Tongue (tissue), 2 donors: ENCODE measurements around the gene DNAI7. TPM values are rescaled to one million over a fixed set of nuclear protein-coding genes. Genes with fewer than 3 reads are reported as not detected.

Source experiments
- DNase-seq: peaks from one replicate; pipeline ENCODE4 v3.0.0-alpha.2; 2015
- total RNA-seq: library from RNA; depleted of rRNA; stranded (reverse); fragments of >200 nt; gene quantifications from one replicate; pipeline ENCODE4 v1.2.3, GENCODE V29; 2014

The DNAI7 gene, protein sequence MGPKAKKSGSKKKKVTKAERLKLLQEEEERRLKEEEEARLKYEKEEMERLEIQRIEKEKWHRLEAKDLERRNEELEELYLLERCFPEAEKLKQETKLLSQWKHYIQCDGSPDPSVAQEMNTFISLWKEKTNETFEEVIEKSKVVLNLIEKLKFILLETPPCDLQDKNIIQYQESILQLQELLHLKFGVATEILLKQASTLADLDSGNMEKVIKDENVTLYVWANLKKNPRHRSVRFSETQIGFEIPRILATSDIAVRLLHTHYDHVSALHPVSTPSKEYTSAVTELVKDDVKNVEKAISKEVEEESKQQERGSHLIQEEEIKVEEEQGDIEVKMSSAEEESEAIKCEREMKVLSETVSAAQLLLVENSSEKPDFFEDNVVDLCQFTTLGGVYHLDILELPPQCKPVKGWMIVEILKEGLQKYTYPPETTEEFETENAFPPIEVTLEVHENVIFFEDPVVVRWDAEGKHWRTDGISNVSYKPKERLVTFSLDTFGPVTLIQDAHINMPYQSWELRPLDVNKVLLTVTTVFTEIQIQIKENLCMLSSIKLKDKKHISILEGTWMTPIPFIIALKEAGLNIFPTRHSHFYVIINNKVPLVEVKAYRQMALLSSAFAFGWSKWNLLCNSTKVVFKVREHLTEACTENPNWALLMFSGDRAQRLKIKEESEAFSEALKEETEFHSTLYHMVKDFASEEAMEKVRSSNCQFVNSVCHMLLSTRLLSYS
- total RNA-seq = 1.5 TPM

DNA sequence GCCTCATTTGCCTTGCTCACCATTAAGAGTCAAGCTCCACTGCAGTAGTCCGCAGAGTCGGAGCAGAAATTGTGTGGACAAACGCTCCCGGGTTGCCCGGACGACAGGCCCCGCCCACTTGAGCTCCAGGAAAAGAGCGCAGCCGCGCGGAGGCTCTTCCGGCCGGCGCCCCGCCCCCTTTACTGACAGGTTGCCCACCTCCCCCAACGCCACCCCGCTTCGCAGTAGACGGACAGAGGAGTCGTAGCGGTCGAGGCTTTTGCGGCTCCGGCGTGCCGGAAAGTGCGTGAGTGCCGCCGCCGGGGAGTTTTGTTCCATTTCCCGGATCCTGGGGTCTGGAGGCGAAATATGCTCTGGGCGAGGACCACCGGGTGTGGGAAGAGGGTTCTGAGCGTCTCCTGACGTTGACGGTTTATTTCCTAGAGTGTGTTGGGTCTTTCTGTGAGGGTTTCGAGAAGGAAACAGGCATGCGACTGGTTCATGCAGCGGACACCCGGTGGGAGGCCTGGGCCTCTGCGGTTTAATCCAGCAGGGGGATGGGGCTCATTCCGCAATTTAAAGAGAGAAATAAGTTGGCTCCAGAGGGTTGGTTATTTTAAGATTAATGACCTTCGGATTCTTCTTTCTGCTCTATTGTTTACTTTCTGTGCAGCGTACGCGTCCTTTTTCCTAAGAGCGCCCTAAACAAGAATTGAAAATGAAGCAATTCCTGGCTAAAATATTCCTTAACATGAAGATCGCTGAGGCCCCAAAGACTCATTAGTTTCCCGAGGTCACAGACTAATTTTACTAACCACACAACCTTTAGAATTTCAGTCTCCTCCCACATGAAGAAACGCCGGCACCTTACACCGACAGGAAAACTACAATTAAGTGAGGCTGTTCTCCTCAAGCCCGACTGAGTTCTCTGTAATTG is at the start of gene DNAI7, which contains the start of gene ETFRF1:
Gene DNAI7 (minus strand): TSS at position 105 of the 916 bp plus-strand sequence. CDS start 82 bp downstream, at position 23.
Gene ETFRF1 (plus strand): TSS at position 182 of the 916 bp plus-strand sequence. CDS start 8,720 bp downstream, outside the sequence.
- DNase-seq = peak; percentile 99

DNA sequence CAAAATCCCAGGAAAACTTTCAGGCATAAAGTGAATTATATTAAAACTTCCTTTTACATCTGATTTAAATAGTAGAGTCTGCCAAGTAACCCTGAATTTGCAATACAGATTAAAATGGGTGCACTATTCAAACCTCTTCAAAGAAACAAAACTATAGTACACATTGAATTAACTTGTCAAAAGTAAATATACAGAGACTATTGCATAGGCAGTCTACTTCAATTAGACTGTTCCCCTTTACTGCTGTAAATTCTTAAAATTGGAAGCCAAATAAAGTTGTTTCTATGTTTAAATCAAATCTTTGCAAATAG is 48.7 kb upstream of the DNAI7 start:
- DNase-seq = no peak

DNA sequence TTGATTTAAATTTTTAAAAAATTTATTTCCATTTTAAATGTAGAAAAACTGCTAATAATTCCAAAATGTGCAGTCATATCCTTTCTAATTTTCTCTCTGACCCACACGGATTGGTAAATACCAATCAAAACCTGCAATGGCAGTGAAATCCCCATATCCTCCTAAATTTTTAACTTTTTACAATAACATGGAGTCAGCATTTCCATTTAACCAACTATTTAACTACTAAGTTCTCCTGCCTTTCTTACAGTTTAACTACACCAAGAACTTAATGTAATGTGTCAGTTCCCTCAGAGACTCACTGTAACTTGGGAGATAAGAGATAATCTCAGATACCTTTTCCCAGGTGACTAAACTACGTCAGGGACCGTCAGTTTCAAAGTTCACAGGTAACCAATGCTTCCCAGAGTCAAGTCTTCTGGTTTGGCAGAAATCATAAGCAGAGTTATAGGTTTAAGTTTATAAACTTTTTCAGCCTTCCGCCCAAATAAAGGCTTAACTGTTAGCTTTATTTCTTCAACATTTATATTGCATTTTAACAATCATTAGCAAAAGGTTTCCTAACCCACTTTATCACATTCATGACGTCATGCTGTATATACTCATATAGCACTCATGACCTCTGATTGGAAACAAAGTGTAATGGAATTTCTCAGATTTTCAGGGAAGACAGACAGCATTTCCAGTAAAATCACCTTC is 48.2 kb upstream of the DNAI7 start:
- DNase-seq = no peak

DNA sequence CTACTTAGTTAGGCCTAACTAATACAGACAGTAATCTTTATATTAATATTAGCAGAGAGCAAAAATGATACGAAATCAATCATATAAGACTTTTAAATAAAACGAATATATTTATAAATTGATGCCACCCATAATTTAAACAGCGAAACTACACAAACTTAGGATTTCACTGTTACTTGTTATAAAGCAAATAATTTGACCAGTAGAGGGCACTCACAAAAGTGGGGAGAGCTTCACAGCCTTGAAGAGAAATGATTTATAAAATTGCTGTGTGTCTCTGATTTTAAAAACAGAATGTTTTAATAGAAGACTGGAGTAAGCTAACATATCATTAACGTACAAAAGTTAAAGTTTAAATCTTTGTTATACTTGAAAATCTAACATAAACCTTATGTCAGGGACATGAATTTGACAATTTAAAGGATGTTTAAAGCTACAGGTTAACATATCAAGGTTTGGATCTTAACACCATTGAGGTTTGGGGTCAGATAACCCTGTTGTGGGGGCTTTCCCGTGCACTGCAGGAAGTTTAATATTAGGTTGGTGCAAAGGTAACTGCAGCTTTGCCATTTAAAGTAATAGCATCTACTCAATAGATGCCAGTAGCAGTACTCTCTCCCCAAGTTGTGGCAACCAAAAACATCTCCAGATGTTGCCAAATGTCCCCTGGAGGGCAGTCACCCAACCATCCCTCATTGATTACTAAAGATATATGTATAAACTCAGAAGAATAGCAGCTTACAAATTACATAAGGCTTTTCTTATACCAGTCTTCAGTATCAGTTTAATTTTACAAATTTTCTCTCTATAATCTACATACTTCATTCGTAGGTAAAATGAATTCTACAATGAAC is 46.4 kb upstream of the DNAI7 start:
- DNase-seq = peak; percentile 71

DNA sequence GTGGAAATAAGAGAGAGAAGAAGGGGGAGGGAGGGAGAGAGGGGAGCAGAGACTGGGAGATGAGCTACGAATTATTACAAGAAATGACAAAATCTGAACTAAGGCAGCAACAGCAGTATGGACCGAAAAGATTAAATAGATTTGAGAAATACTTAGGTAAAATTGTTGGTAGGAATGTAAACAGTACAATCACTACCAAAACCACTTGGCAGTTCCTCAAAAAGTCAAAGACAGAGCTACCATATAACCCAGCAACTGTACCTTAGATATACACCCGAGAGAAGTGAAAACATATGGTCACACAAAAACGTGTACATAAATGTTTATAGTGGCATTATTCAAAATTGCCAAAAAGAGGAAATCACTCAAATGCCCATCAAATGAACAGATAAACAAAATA is 41.7 kb upstream of the DNAI7 start:
- DNase-seq = no peak

DNA sequence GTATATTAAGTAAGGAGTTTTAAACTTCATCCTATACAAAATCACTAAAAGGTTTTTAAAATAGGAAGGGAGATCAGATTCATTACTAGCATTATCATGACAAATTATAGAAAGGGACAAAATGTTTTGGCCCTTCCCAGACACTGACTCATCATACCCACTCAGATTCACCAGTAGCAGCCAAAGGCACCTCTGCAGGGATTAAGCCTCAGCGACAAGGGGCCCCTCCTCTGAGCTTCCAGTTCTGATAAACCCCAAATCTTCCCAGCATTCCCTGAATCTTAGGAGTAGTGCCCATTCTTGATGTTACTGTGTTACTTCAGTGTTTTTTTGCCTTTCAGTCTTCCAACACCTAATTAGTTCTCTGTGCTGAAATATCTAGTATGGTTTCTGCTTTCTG is 41.2 kb upstream of the DNAI7 start:
- DNase-seq = no peak

DNA sequence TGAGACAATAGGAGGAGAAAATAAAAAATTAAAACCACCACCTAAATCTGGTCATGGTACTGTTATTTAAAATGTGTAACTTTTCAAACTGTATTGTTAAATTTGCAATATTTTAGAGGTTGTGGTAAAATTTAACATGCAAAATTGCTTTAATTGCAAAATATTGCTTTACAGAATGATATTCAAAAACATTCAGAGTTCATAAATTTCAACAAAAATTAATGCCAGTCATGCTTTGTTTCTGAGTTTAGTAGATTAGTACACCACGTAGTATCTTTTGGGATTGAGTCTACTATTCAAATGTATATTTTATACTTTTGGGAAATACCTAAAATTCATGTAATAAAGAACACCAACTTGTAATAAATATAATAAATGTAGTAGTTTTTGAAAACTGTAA is 18.4 kb upstream of the DNAI7 start:
- DNase-seq = no peak

DNA sequence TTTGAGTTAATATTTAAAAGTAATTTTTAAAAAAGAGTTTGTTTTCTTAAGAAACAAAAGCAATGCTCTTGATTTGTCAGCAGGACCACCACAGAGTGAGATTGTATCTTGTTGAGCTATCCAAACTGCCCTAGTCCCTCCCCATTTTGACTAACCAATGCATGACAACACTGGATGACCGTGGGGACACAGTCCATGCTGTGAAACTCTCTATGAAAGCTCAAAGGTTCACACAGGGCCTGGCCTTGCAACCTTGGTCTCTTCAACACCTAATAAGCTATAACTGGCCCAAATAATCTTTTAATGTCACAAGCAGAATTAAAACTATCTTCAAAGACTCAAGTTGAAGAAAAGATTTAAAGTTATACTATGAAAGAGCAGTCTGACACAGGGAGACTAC is 13.6 kb upstream of the DNAI7 start:
- no peak for DNase-seq

DNA sequence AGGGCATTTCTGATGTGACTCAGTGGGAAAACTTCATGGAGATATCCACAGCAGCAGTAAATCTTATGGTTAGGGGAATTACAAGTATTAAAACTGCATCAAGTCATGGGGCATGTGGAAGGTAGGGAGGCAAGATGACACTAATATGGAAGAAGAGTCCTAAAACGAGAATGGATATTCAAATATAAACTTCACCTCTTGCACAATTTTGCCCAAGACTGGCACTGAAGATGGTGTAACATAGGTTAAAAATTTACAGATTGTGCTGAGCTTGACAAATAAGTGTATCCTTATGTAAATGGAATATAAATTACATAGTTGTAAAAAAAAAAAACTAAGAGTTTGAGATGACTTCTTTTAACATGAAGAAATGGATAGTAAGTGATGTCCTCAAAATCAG is 12.9 kb upstream of the DNAI7 start:
- DNase-seq = no peak

DNA sequence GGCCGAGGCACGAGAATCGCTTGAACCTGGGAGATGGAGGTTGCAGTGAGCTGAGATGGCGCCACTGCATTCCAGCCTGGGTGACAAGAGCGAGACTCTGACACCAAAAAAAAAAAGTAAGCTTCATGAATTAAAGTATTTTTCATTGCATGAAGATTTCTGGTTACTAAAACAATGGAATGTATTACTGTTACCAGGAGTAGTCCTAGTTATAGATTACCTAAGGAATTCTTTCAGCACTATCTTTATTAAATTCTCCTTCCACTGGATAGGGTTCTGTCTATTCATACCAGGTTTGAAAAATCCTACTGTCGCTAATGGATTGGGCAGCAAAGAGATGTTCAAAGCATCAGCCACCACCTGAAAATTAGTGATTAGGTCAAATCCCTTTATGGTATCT is 12.5 kb upstream of the DNAI7 start:
- no peak for DNase-seq

DNA sequence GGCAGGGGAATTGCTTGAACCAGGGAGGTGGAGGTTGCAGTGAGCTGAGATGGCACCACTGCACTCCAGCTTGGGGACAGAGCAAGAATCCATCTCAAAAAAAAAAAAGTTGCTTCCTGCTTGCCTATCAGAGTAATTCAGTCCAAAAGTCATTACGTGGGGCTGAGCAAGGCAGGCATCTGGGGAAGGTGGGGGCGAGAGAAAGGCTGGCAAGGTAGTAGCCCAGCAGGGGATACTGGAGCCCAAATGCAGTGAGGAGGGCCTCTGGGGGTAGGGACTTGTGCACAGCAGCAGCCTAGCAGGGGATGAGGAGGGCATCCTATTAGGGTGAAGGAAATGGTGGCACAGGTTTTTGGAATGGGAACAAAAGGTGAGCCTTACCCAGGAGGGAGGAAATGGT is 7.2 kb upstream of the DNAI7 start:
- DNase-seq = no peak

DNA sequence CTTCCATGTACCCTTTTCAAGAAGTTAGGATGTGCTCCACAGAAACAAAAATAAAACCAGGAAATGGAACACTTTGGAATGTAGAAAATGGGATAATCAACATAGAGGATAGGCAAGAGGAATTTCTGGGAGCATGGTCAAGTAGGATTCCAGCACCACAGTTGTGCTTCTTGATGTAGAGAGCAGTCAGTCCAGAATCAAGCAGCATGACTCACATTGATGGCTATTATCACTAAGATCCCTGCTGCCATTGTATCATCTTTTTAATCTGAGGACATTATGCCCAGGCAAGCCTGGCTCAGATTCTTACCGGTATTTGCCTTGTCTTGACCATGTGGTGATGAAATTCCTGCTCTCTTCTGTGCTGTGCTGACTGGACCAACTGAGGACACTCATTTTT is 5.7 kb upstream of the DNAI7 start:
- no peak for DNase-seq

DNA sequence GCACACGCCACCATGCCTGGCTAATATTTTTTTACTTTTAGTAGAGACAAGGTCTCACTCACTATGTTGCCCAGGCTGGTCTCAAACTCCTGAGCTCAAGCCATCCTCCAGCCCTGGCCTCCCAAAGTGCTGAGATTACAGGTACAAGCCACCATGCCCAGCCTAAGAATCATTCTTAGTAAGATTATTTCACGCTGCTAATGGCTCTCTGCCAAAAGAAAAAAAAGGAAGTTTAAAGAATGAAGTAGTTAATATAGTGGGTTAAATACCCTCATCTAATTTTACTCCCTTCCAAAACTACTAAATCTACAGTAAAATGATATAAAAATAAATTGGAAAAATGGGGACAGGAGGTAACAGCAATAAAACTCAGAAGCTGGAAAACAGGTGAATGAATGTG is 2.6 kb upstream of the DNAI7 start:
- DNase-seq = no peak

DNA sequence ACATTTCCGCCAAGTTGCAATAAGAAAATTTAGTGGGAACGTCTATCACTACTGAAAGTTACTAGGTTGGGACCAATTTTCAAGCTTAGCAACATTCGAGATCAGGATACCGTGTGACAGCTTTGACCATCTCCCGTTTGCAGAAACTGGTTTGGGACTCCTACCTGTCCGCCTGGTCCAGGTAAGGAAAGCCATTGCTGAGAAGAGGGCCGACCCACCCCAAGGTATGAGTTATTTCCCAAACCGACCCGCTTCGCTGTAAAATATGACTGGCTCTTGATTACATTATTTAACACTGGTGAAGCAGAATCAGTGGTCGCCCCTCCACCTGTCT is 271 bp downstream of the DNAI7 start:
- DNase-seq = no peak

DNA sequence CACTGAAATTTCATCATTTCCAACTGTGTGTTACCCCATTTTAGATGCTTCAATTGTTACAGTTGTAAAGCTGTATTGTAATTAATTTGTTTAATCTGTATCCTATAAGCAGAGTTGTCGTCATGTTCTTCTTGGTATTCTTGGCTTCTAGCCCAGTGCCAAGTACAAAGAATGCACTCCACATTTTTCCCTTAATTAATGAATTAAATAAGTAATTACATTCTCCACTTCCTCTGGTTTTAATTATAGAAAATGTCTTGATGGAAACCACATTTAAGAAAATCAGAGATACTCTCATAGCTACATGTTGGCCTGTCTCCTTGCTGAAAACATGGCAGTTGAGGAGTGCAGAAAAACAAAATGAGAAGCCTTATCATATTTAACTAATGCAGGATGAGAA is 746 bp downstream of the DNAI7 start:
- DNase-seq = peak; percentile 43

DNA sequence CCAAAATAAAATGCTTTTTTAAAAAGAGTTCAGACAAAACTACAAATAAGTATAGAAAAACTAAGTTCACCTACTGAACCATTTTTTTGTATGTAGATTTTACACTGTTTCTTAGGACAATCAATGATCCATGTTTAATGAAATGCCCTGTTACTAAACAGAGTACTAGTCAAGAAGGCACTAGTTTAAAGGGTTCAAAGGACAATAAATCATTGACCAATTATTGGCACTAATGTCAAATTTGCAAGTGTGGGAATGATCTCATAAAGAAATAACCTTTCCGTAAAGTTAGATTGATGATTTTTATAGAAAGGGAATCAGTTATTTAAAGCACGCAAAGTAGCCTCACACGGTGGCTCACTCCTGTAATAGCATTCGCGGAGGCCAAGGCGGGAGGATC is 4.2 kb downstream of the DNAI7 start:
- no peak for DNase-seq

DNA sequence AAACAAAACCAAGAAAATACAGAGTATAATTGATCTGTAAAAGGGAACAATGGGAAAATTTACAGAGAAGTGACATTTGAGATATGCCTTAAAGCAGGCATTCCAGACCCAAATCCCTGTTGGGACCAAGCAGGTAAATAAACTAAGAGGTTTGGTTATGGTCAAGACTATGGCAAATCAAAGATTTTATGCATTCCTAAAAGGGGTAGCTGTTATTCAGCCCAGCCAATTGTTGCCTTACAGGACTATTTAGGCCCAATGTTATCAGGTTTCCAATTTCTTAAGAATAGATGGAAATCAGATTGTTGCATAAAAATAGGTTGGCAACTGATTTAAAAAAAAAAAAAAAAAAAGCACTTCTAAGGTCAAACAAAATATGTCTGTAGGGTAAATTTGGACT is 5.3 kb downstream of the DNAI7 start:
- DNase-seq = no peak

DNA sequence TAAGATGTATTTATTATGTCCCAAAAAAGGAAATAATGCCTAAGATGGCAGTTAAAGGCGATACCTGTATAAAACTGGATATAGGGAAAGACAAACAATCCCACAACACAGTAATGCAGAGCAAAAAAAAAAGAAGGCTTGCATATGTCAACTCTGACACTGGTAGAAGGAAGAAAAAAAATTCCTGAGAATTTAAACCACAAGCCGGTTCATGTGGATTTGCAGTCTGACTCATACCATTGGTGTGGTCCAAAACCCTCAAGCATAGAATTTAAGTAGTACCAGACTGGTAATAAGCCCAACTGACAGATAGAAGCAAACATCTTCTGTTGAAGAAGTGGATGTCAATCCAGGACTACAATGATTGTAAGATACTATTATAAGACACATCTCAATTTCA is 7.2 kb downstream of the DNAI7 start:
- no peak for DNase-seq

DNA sequence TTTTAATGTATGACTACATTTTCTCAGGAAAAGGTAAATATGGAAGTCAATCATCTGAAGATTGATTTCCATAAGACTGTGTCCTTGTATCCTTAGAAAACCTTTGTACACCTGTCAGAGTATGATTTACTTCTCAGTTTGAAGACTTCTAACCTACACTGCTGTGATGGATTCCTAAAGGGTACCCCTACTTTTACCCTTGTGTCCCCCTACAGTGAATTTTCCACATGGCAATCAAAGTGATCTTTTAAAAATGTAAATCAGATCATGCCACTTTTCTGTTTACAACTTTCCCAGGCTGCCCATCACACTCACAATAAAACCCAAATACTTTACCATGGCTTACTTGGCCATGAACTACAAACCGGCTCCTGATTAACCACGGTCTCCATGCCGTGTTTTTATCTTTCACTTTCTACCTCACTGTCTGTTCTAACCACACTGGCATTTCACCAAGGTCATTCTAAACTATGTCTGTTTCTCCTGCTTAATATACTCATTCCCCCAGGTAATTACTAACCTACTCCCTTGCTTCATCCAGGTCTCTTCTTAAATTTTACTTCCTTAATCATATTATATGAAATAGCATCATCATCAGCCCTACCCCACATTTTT is 8.1 kb downstream of the DNAI7 start:
- no peak for DNase-seq

DNA sequence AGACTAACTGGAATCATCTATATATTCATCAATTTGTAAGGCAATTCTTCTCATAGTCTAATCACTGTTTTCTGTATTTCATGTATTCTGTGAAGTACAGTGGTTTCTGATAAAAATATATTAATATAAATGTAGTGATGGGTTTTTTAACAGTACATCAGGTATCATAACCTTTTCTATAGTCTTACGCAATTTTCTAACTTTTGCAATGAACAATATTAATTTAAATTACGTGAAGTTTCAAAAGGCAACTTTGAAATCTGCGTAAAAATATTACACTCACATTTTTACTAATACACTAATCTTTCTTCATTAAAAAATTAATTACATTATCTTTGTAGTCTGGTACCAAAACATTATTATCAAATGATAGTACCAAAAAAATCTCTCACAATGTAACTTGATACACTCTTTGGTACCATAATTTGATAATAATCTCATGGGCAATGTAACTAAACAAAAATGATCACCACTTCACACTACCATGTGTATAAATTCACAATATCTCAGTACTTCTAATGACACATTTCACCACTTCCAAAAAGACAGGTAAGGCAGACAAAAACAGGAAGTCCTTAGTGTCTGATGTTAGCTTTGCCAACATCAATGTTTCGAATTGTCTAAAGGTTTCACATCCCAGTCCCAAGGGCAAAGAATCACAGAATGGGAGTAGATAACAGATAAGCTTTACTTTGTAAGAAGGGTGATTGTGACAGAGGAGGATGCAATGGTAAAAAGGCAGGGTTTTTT is 8.7 kb downstream of the DNAI7 start:
- DNase-seq = no peak
